Loucy (cell line): ENCODE data around the gene EML1.

ENCODE experiments used
- EZH2phosphoT487 ChIP-seq: fragments of 200-600 bp; IDR thresholded peaks from 2 replicates; pipeline ENCODE4 v1.6.1; 2018; ENCODE audit warnings: antibody characterized with exemption, mild to moderate bottlenecking, moderate library complexity, borderline replicate concordance
- TF ChIP-seq, protein P1 (sequence below): fragments of 200-600 bp; sonication (generic); conservative IDR thresholded peaks from 2 replicates; pipeline ENCODE4 v1.5.1; 2014; ENCODE audit warnings: mild to moderate bottlenecking, antibody characterized with exemption, low read length

DNA sequence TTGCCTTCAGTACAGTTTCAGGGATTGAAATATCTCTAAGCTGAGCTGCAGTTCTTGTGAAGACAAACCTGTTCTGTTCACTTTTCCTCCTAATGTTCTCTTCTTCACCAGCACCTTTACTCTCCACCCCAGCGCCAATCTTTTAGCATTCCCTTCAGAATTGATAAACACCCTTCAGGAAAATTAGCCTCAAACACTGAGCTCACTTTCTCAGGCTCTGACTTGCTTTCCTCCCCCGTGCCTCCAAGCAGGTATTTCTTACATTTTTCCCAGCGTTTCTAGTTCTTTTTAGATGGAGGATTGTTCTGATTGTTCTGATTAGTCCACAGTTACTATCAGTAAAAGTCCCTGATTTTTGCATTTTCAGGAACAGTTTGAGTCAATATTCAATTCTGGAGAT lies 183.5 kb downstream of the EML1 start:
- TF ChIP-seq, protein P1, sequence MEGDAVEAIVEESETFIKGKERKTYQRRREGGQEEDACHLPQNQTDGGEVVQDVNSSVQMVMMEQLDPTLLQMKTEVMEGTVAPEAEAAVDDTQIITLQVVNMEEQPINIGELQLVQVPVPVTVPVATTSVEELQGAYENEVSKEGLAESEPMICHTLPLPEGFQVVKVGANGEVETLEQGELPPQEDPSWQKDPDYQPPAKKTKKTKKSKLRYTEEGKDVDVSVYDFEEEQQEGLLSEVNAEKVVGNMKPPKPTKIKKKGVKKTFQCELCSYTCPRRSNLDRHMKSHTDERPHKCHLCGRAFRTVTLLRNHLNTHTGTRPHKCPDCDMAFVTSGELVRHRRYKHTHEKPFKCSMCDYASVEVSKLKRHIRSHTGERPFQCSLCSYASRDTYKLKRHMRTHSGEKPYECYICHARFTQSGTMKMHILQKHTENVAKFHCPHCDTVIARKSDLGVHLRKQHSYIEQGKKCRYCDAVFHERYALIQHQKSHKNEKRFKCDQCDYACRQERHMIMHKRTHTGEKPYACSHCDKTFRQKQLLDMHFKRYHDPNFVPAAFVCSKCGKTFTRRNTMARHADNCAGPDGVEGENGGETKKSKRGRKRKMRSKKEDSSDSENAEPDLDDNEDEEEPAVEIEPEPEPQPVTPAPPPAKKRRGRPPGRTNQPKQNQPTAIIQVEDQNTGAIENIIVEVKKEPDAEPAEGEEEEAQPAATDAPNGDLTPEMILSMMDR: no peak
- no peak for TF ChIP-seq EZH2phosphoT487
